GM12892 (cell line): ENCODE results near the gene LGALSL.

Experiments
- POLR2A ChIP-seq: IDR thresholded peaks from 2 replicates; pipeline ENCODE4 v1.6.1; 2011; ENCODE audit warnings: low read depth, low read length, control low read depth
- POLR2AphosphoS5 ChIP-seq: IDR thresholded peaks from 2 replicates; pipeline ENCODE4 v1.6.1; 2011; ENCODE audit warnings: low read depth, low read length, control low read depth
- TAF1 ChIP-seq: IDR thresholded peaks from 2 replicates; pipeline ENCODE4 v1.6.1; 2011; ENCODE audit warnings: low read depth, mild to moderate bottlenecking, control low read depth, low read length, borderline replicate concordance

- no peak for TF ChIP-seq POLR2A
- TF ChIP-seq TAF1, result no peak
- no peak for TF ChIP-seq POLR2AphosphoS5
Observed at GRCh38 chr2:64469261-64469660, 15.3 kb downstream of the LGALSL start.
